ENCODE data around the gene SLC26A11.

DNA sequence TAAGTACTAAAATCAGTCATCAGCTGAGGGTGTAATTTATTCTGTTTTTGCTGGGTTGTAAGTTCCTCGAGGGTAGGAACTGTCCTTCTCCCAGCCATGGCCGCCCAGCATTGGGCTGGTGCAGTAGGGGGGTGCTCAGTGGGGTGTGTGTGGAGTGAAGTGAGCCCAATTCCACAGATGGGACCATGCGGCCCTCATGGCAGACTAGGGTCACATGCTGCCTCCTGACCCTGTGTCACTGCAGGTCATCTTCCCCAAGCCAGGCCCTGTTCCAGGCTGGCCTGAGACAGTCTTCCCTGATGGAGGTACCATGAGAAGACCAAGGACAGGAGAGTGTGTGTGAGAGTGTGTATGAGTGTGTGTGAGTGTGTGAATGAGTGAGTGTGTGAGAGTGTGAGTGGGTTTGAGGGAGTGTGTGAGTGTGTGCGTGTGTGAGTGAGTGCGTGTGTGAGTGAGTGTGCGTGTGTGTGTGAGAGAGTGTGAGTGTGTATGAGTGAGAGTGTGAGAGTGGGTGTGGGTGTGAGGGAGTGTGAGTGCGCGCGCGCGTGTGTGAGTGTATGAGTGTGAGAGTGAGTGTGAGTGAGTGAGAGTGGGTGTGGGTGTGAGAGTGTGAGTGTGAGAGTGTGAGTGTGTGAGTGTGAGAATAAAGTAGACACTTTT, 3.7 kb downstream of the SLC26A11 start:
- TF ChIP-seq, protein P1, sequence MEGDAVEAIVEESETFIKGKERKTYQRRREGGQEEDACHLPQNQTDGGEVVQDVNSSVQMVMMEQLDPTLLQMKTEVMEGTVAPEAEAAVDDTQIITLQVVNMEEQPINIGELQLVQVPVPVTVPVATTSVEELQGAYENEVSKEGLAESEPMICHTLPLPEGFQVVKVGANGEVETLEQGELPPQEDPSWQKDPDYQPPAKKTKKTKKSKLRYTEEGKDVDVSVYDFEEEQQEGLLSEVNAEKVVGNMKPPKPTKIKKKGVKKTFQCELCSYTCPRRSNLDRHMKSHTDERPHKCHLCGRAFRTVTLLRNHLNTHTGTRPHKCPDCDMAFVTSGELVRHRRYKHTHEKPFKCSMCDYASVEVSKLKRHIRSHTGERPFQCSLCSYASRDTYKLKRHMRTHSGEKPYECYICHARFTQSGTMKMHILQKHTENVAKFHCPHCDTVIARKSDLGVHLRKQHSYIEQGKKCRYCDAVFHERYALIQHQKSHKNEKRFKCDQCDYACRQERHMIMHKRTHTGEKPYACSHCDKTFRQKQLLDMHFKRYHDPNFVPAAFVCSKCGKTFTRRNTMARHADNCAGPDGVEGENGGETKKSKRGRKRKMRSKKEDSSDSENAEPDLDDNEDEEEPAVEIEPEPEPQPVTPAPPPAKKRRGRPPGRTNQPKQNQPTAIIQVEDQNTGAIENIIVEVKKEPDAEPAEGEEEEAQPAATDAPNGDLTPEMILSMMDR (IDR thresholded peaks at IDR 0.05; ENCODE audit: low read depth, low read length, poor library complexity, severe bottlenecking) = no peak
- TF ChIP-seq EZH2phosphoT487 (IDR thresholded peaks at IDR 0.05; ENCODE audit: borderline replicate concordance, low read length) = no peak

Data from DOHH2 (cell line).